Measurements from ENCODE around the gene UGT1A9. TPM values are rescaled to one million over a fixed set of nuclear protein-coding genes. Genes with fewer than 3 reads are reported as not detected.

The UGT1A9 gene
- total and polyA plus RNA-seq, 4 donors = not detected

- H3K36me3 ChIP-seq (ENCODE audit: control insufficient read depth in 4 of 4, insufficient read depth in 4 of 4, low read length in 4 of 4) = no peaks in the 10 kb centered on the region
- no peak overlapping the region for H3K27ac ChIP-seq (ENCODE audit: low read depth in 1 of 2, low read length in 1 of 2)
- WGBS, 2 donors = 94 to 95% methylated on average over 13 of the region's 13 CpGs
- no peak for ATAC-seq (ENCODE audit: insufficient read depth, low FRiP score)
- H3K4me1 ChIP-seq (ENCODE audit: control insufficient read depth in 5 of 5, insufficient read depth in 5 of 5, low read length in 5 of 5) = no peaks in the 10 kb centered on the region
- H3K9ac ChIP-seq (ENCODE audit: insufficient read depth in 1 of 2, low read length in 2 of 2) = no peak overlapping the region
- H3K27me3 ChIP-seq (ENCODE audit: control insufficient read depth in 3 of 3, insufficient read depth in 3 of 3, low read length in 2 of 3) = no peaks in the 10 kb centered on the region
- no peaks in the 10 kb centered on the region for H3K9me3 ChIP-seq (ENCODE audit: control insufficient read depth in 4 of 4, insufficient read depth in 3 of 4, low read length in 3 of 4)
- no peak for DNase-seq
- no peak overlapping the region for H3K4me3 ChIP-seq
- TF ChIP-seq CTCF (IDR thresholded peaks at IDR 0.05; ENCODE audit: control extremely low read depth, extremely low read depth) = no peak
Observed at GRCh38 chr2:233795735-233796171, 124.1 kb downstream of the UGT1A9 start.

GRCh38 chr2:233796254-233796653 lies 124.6 kb downstream of the UGT1A9 start:
- Histone ChIP-seq H3K4me3 (no peak overlapping the region), H3K9ac (ENCODE audit: insufficient read depth in 1 of 2, low read length in 2 of 2) (no peak overlapping the region), H3K27ac (ENCODE audit: low read depth in 1 of 2, low read length in 1 of 2) (no peak overlapping the region), H3K36me3 (ENCODE audit: control insufficient read depth in 4 of 4, insufficient read depth in 4 of 4, low read length in 4 of 4) (no peaks in the 10 kb centered on the region), H3K27me3 (ENCODE audit: control insufficient read depth in 3 of 3, insufficient read depth in 3 of 3, low read length in 2 of 3) (no peaks in the 10 kb centered on the region), H3K9me3 (ENCODE audit: control insufficient read depth in 4 of 4, insufficient read depth in 3 of 4, low read length in 3 of 4) (no peaks in the 10 kb centered on the region), H3K4me1 (ENCODE audit: control insufficient read depth in 5 of 5, insufficient read depth in 5 of 5, low read length in 5 of 5) (no peaks in the 10 kb centered on the region)
- TF ChIP-seq CTCF (IDR thresholded peaks at IDR 0.05; ENCODE audit: control extremely low read depth, extremely low read depth) = no peak
- 86 to 92% methylated on average over 9 of the region's 9 CpGs for WGBS, 2 donors
- DNase-seq (no peak), ATAC-seq (ENCODE audit: insufficient read depth, low FRiP score) (no peak)

- Histone ChIP-seq H3K27me3 (ENCODE audit: control insufficient read depth in 3 of 3, insufficient read depth in 3 of 3, low read length in 2 of 3) (no peaks in the 10 kb centered on the region), H3K36me3 (ENCODE audit: control insufficient read depth in 4 of 4, insufficient read depth in 4 of 4, low read length in 4 of 4) (no peaks in the 10 kb centered on the region), H3K9ac (ENCODE audit: insufficient read depth in 1 of 2, low read length in 2 of 2) (no peak overlapping the region), H3K27ac (ENCODE audit: low read depth in 1 of 2, low read length in 1 of 2) (no peak overlapping the region), H3K4me1 (ENCODE audit: control insufficient read depth in 5 of 5, insufficient read depth in 5 of 5, low read length in 5 of 5) (no peaks in the 10 kb centered on the region), H3K9me3 (ENCODE audit: control insufficient read depth in 4 of 4, insufficient read depth in 3 of 4, low read length in 3 of 4) (no peaks in the 10 kb centered on the region), H3K4me3 (no peak overlapping the region)
- DNase-seq (no peak), ATAC-seq (ENCODE audit: insufficient read depth, low FRiP score) (no peak)
- WGBS, 2 donors = 81 to 85% methylated on average over 14 of the region's 14 CpGs
- TF ChIP-seq CTCF (IDR thresholded peaks at IDR 0.05; ENCODE audit: control extremely low read depth, extremely low read depth) = no peak
Observed at GRCh38 chr2:233798335-233799086, 126.8 kb downstream of the UGT1A9 start.
